Measurements from ENCODE around the gene CHCHD6.

Gene CHCHD6

DNA sequence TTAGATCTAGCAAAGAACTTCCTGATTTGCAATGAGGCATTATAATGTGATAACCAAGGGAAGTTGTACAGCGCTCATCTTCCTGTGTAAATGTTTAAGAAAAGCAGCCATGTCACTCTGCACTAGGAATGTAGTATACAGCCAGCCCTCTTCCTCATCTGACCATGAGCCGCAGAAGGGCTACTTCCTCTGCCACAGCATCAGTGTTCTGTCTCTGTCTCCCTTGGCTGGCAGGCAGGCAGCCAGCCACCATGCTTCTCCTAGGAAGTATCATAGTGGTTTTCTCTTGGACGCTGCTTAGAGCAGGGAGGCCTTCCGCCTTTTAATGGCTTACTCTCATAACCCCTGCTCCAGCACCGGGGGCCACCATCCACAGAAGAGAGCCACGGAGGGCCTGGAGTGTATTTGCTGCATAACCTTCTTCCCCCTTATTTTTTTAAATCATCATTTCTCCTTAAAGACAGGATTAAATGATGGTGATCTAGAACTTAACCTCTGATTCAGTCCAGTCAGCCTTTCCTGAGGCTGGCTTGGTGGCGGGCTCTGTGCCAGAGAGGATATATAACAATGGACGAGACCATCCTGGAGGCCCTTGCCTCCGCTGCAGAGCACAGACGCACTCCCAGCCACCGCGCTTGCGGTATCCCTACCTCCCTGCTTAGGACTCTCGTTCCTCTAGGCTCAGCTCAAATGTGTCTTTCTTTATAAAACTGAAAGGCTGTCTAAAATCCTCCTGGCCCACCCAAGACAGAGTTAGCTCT lies 221.6 kb downstream of the CHCHD6 start:
- peak; percentile 21 for DNase-seq

- peak; percentile 84 for DNase-seq
Measured at GRCh38 chr3:126926684-126927400, 222.8 kb downstream of the CHCHD6 start.

DNA sequence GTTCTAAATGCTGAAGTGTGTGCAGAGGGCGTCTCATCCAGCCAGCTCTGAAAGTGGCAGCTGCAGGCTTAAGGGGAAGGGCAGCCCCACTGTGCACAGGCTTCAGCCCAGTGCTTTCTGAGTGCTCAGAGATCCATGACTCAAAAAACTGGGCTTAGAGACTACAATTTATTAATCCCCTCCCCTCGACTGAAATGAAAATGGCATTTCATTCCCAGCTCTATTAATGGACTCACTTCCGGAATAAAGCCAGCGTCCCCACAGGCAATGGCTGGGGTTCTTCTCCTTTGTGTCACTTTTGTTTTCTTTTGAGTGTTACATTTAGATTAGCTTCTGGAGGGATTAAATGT lies 223.3 kb downstream of the CHCHD6 start:
- peak; percentile 42 for DNase-seq

DNA sequence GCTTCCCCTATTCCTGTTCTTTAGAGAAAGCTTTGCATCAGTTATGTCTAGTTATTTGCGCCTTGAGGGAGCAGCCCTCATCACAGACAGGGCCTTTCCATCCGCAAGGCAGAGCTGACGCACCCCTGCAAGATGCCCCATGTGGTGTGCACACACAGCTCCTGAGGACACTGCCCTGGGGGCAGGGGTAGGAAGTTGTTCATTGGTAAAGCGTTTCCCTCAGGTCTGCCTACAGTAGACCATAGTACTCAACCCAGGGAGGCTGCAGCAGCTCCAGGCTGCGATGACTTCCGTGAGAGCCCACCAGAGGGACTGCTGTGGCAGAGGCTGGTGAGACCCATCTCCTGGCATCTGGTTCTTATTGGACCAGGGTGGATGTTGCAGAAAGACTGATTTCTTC lies 223.8 kb downstream of the CHCHD6 start:
- peak; percentile 68 for DNase-seq

- no peak for DNase-seq
Measured at GRCh38 chr3:126928921-126929474, 225.0 kb downstream of the CHCHD6 start.

GRCh38 chr3:126930936-126931600 lies 227.0 kb downstream of the CHCHD6 start:
- DNase-seq: no peak

DNA sequence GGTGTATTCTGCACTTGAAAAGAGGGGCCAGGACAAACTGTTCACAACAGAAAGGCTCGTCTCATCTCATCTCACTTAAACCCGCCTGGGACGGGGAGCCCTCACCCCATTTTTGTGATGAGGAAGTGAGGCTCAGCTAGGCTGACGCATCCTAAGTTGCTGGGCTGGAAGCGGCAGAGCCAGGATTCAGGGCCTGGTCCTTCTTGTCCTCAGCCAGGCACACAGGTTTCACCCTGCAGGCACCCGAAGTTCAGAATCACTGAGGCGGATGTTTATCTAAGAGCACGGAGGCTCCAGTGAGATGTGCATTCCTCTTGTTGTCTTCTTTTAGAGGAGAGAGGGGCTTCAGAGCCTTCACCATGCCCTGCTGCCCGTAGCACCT lies 227.8 kb downstream of the CHCHD6 start:
- no peak for DNase-seq

DNA sequence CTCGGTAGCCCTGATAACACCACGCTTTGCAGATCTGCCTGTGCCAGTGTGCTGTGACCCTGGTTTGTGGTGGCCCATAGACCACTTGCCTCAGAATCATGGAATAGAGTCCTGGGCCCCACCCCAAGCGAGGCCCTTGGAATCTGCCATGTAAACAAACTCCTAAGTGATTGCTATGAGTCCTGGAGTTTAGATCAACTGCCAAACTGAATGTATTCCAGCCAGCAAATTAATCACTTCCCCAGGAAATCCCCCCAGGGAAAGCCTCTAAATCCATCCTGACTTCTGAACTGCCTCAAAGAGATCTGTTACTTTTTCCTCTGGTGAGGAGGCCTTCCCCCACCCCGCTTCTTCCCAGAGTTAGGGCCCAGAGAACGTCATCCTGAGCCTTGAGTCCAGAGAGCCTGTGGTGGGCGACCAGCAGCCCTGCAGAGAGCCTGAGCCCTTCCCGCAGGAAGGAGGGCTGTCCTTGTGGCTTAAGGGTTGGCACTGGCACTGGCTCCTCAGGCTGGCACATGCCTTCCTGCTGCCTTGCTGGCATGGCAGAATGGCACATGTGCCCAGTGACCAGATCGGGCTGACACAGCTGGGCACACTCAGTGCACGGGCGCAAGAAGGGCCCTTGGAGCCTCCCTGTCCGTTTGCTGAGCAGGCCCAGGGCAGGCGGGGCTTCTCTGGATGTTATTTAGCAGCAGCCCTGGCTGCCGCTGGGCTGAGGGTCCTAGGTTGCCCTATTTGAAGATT lies 228.3 kb downstream of the CHCHD6 start:
- peak; percentile 51 for DNase-seq

DNA sequence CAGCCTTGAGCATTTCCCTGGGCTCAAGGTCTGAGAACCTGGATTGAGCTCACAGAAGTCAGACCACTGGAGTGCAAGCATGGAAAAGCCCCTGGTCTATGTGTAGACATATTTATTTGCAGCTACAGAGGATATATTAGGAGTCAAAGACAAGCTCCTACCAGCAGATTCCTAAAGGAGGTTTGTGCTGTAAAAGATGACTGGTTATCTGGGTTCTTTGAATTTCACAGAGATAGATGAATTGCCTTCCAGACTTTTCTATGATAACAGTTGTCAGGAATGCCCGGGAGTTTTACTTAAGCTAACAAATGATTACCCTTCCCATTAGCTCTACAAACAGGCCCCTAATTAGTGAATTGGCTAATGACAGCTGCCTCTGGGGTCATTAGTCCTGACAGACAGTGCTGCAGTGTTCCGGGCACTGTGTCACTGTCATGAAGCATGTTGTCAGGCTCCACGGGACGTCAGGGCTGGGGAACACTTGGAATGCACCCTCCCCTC lies 230.0 kb downstream of the CHCHD6 start:
- DNase-seq: peak; percentile 76

GRCh38 chr3:126934991-126935390 lies 231.0 kb downstream of the CHCHD6 start:
- no peak for DNase-seq

DNA sequence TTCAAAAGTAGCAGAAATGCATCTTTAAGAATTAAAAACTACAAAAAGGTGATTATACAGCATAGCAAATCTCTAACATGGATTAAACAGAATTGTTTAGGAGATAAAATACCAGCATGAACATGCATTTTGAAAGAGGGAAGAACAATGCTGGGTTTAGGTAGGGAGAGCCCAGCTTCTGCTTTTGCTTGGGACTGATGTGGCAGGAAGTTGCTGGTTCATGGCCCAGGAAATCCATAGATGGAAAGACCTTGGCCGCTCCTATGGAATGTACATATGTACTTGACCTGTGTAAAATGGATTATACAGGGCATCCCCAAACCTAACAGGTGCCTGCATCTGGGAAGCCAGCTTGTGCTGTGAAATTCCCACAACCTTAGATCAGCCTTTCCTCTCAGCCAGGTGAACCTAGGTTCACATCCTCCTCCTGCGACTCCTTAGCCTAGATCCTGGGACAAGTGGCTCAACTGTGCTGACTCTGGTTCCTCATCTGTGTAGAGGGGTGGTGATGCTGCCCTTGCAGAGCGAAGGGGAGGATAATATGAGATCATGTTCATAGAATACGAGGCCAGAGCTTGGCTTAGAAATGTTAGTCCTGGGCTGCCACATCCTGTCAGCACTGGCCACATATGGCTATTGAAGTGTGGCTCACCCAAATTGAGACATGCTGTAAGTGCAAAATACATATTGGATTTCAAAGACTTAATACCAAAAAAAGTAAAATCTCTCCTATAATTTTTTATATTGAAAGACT lies 231.9 kb downstream of the CHCHD6 start:
- DNase-seq: no peak

- DNase-seq: no peak
Measured at GRCh38 chr3:126936853-126937425, 232.9 kb downstream of the CHCHD6 start.

GRCh38 chr3:126937533-126937932 lies 233.5 kb downstream of the CHCHD6 start:
- DNase-seq: no peak

DNA sequence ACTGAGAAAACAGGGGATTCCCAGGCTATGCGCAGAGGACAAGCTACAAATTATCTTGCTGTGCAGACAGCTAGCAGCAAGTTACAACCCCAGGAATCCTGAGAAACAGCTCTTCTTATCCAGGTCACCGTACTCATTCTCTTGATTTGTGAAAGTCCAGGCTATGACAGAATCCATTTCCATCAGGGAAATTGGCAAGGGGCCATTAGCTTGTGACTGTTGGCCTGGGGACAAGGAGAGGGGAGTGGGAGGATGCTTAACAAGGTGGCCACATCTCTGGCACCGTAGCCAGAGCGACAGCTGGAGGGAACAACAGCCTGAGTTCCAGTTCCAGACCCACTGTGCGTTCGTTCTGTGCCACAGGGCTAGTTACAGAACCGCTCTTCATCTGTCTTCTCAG lies 233.9 kb downstream of the CHCHD6 start:
- no peak for DNase-seq

DNA sequence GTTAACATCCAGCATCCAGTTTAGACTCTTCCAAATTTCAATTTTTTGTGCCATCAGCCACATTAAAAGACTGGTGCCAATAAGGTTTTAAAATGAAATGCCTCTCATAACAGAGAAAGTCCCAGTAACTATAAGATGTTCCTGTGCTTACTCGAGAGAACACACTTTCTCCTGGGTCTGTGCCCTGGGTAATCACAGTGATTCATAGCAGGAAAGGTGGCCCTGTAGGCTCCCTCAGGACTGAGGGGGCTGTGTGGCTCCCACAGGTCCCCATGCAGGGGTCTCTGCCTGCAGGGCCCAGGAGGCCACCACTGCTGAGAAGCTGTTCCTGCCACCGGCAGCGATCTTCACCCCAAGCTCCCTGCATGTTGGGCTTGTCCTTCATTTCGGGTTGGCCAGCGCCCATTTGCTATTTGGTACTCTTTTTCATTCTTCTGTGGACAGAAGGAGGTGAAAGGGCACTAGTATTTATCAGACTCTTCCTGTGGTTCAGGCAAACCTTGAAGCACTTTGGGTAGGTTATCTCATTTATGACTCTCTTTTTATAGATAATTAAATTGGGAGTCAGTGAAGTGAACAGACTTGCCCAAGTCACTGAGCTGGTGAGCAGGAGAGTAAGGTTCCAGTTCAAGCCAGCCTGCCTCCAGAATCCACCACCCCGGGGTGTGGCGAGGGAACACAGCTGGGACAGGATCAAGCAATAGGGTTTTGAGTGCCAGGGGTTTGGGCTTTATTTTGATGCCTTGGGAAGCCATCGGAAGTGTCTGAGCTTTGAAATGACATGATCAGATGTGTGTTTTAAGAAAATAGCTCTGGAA lies 234.7 kb downstream of the CHCHD6 start:
- DNase-seq: no peak

DNA sequence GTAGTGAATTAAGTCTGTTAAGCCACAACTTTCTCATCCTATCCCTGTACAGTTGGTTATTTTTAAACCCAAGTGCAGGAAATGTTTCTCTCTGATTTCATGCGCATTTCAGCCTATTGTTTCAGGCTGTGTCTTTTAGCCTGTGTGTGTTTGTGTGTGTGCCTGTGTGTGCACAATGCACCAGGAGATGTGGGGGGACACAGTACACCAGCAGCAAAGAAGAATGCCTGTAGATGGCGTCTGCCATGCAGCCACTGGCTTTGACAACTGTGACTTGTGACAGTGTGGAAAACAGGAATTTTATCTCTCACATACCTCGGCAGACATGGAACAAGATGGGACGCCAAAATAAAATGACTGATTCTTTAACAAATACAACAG lies 235.3 kb downstream of the CHCHD6 start:
- DNase-seq: no peak

GRCh38 chr3:126939733-126940132 lies 235.7 kb downstream of the CHCHD6 start:
- no peak for DNase-seq

- no peak for DNase-seq
Measured at GRCh38 chr3:126941721-126942270, 237.8 kb downstream of the CHCHD6 start.

- no peak for DNase-seq
Measured at GRCh38 chr3:126944089-126944965, 240.3 kb downstream of the CHCHD6 start.

Measured in fibroblast of skin of back (primary cell).